Sigmoid colon (tissue), 4 donors: ENCODE results near the gene FCN3.

Source experiments
- EP300 ChIP-seq, 4 donors: sonication (generic); formaldehyde crosslinking; IDR thresholded peaks; one replicate each; pipeline ENCODE4 v1.6.1; 2017; ENCODE audit warnings: antibody characterized with exemption in 4 of 4
- POLR2A ChIP-seq, 2 donors: fragments of 450-650 bp; IDR thresholded peaks; one replicate each; pipeline ENCODE4 v1.6.1; 2016; ENCODE audit warnings: antibody characterized with exemption in 2 of 2, mild to moderate bottlenecking in 2 of 2, moderate library complexity in 2 of 2
- POLR2AphosphoS5 ChIP-seq, 4 donors: sonication (generic); formaldehyde crosslinking; IDR thresholded peaks; one replicate each; pipeline ENCODE4 v1.6.1; 2017; ENCODE audit warnings: antibody characterized with exemption in 4 of 4
- TF ChIP-seq, protein P1 (sequence below), 4 experiments: fragments of 450-650 bp in 3 of 4; fragments of 200-600 bp in 1 of 4; IDR thresholded peaks; one replicate each; pipeline ENCODE4 v1.5.1; 2016 to 2019; ENCODE audit warnings: antibody characterized with exemption in 4 of 4, mild to moderate bottlenecking in 3 of 4, moderate library complexity in 2 of 4

DNA sequence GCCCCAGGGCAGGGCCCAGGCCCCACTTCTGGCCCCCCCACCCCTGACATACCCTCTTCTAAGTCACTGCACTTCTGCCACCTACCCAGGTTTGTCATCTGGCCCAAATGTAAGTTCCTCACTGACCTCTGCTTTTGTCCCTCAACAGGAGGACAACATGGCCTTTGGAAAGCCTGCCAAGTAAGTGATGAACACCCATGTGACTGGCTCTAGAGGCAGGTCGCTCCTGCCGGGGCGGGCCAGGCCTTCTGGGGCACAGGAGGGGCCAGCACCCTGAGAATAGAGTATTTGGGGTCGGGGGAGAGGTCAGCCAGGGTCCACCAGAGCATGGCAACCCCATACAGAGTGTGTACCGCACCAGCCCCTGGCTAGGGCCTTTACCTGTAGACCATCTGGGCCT lies 42.7 kb downstream of the FCN3 start:
- TF ChIP-seq POLR2A (IDR thresholded peaks at IDR 0.05), result no peak
- TF ChIP-seq, protein P1, sequence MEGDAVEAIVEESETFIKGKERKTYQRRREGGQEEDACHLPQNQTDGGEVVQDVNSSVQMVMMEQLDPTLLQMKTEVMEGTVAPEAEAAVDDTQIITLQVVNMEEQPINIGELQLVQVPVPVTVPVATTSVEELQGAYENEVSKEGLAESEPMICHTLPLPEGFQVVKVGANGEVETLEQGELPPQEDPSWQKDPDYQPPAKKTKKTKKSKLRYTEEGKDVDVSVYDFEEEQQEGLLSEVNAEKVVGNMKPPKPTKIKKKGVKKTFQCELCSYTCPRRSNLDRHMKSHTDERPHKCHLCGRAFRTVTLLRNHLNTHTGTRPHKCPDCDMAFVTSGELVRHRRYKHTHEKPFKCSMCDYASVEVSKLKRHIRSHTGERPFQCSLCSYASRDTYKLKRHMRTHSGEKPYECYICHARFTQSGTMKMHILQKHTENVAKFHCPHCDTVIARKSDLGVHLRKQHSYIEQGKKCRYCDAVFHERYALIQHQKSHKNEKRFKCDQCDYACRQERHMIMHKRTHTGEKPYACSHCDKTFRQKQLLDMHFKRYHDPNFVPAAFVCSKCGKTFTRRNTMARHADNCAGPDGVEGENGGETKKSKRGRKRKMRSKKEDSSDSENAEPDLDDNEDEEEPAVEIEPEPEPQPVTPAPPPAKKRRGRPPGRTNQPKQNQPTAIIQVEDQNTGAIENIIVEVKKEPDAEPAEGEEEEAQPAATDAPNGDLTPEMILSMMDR (IDR thresholded peaks at IDR 0.05), result no peak
- no peak for TF ChIP-seq EP300 (IDR thresholded peaks at IDR 0.05)
- no peak for TF ChIP-seq POLR2AphosphoS5 (IDR thresholded peaks at IDR 0.05)
